Trophoblast cell (in vitro differentiated cells and primary cell): Measurements from ENCODE around the gene SSH3.

Experiments
- DNase-seq, 2 donors: peaks; one replicate each; pipeline ENCODE4 v3.0.0-alpha.2; 2016
- H2AFZ ChIP-seq: 2 replicates; pipeline ENCODE4 v1.6.1; 2013; ENCODE audit warnings: low read length, moderate library complexity, mild to moderate bottlenecking; ENCODE audit not compliant: insufficient read depth, poor library complexity
- H2AK5ac ChIP-seq: 2 replicates; pipeline ENCODE4 v1.6.1; 2013; ENCODE audit warnings: mild to moderate bottlenecking, low read length
- H2BK120ac ChIP-seq: 2 replicates; pipeline ENCODE4 v1.6.1; 2013; ENCODE audit warnings: low read length, mild to moderate bottlenecking, moderate library complexity; ENCODE audit not compliant: insufficient read depth, poor library complexity
- H2BK12ac ChIP-seq: 2 replicates; pipeline ENCODE4 v1.6.1; 2013; ENCODE audit warnings: mild to moderate bottlenecking, low read length, moderate library complexity
- H2BK5ac ChIP-seq: 2 replicates; pipeline ENCODE4 v1.6.1; 2013; ENCODE audit warnings: low read length, low read depth, moderate library complexity, mild to moderate bottlenecking; ENCODE audit not compliant: poor library complexity
- H3K14ac ChIP-seq: 2 replicates; pipeline ENCODE4 v1.6.1; 2013; ENCODE audit warnings: mild to moderate bottlenecking, low read length
- H3K18ac ChIP-seq: 2 replicates; pipeline ENCODE4 v1.6.1; 2013; ENCODE audit warnings: mild to moderate bottlenecking, low read length
- H3K23ac ChIP-seq: 2 replicates; pipeline ENCODE4 v1.6.1; 2013; ENCODE audit warnings: low read length
- H3K27ac ChIP-seq: 2 replicates; pipeline ENCODE4 v1.5.1; 2013; ENCODE audit warnings: low read depth, mild to moderate bottlenecking, inconsistent platforms, low read length, moderate library complexity
- H3K27me3 ChIP-seq: 2 replicates; pipeline ENCODE4 v1.6.1; 2013; ENCODE audit warnings: inconsistent platforms, mild to moderate bottlenecking, low read length, moderate library complexity; ENCODE audit not compliant: insufficient read depth
- H3K36me3 ChIP-seq, 2 experiments: 1 replicate in 1 of 2; 2 replicates in 1 of 2; pipeline ENCODE4 v1.6.1; 2013; ENCODE audit warnings: low read length in 2 of 2, mild to moderate bottlenecking in 2 of 2, moderate library complexity in 1 of 2; ENCODE audit not compliant: insufficient read depth in 2 of 2, control insufficient read depth in 1 of 2
- H3K4ac ChIP-seq: 2 replicates; pipeline ENCODE4 v1.6.1; 2013; ENCODE audit warnings: low read depth, mild to moderate bottlenecking, low read length, moderate library complexity
- H3K4me1 ChIP-seq, 2 experiments: 1 replicate in 1 of 2; 2 replicates in 1 of 2; pipeline ENCODE4 v1.6.1; 2013; ENCODE audit warnings: low read length in 2 of 2, mild to moderate bottlenecking in 2 of 2, moderate library complexity in 1 of 2; ENCODE audit not compliant: insufficient read depth in 2 of 2, control insufficient read depth in 1 of 2
- H3K4me2 ChIP-seq: 2 replicates; pipeline ENCODE4 v1.6.1; 2013; ENCODE audit warnings: inconsistent platforms, mild to moderate bottlenecking, low read length, moderate library complexity
- H3K4me3 ChIP-seq: 2 replicates; pipeline ENCODE4 v1.5.1; 2013; ENCODE audit warnings: mild to moderate bottlenecking, low read depth, low read length, inconsistent platforms
- H3K79me1 ChIP-seq: one replicate; pipeline ENCODE4 v1.6.1; 2013; ENCODE audit warnings: low read length
- H3K79me2 ChIP-seq: 2 replicates; pipeline ENCODE4 v1.6.1; 2013; ENCODE audit warnings: low read length, mild to moderate bottlenecking; ENCODE audit not compliant: control insufficient read depth, insufficient read depth, poor library complexity
- H3K9ac ChIP-seq: 2 replicates; pipeline ENCODE4 v1.6.1; 2013; ENCODE audit warnings: mild to moderate bottlenecking, low read length
- H3K9me3 ChIP-seq: 2 replicates; pipeline ENCODE4 v1.6.1; 2013; ENCODE audit warnings: low read depth, mild to moderate bottlenecking, control low read depth, inconsistent platforms, low read length; ENCODE audit not compliant: insufficient read depth
- H4K12ac ChIP-seq: 2 replicates; pipeline ENCODE4 v1.6.1; 2013; ENCODE audit warnings: low read depth, mild to moderate bottlenecking, low read length, moderate library complexity
- H4K8ac ChIP-seq: 2 replicates; pipeline ENCODE4 v1.6.1; 2013; ENCODE audit warnings: low read depth, mild to moderate bottlenecking, low read length, moderate library complexity
- H4K91ac ChIP-seq: one replicate; pipeline ENCODE4 v1.6.1; 2013; ENCODE audit warnings: low read depth, mild to moderate bottlenecking, low read length, moderate library complexity
- WGBS: extraction: QIAGEN DNeasy Blood & Tissue Kit; methylation state at CpG from one replicate; pipeline ENCODE4 v1.1.7; 2013; ENCODE audit warnings: missing lambda C conversion rate; ENCODE audit not compliant: insufficient read length, insufficient coverage; ENCODE audit errors: extremely low coverage; 5-methylcytosine and 5-hydroxymethylcytosine counted together

SSH3 gene

DNA sequence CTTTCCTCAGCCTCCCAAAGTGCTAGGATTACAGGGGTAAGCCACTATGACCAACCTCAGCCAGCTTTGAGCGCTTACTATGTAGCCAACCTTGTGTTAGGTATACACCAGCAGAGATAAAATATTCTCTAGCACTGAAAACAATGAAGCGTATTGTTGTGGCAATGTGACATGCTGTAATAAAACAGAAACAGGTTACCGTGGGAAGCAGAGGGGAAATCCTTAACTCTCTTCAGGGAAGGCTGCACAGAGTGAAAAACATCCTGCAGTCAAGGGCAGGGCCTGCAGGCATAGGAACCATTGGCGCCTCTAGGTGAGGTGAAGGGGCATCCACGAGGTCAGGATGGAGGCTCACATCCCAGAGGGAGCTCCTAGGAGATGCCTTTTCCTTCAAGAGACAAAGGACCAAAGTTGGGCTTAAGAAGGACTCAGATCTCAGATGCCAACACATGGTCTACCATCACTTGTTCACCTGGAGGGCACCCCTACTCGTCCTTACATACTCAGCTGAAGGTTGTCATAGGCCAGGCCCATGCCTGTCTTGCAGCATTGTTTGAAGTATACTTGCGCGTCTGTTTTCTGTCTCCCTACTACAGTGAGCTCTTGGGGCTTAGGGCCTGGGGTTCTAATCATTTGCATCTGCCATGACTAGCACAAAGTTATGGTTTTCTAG, 42.1 kb downstream of the SSH3 start:
- Histone ChIP-seq H3K14ac (no peak overlapping the region), H3K4me1 (no peaks in the 10 kb centered on the region), H3K9me3 (no peaks in the 10 kb centered on the region), H3K18ac (no peak overlapping the region), H2AFZ (no peak overlapping the region), H3K79me2 (no peaks in the 10 kb centered on the region), H3K79me1 (no peaks in the 10 kb centered on the region), H3K27ac (no peak overlapping the region), H3K4ac (no peak overlapping the region), H3K36me3 (no peaks in the 10 kb centered on the region), H3K23ac (no peak overlapping the region), H4K12ac (no peak overlapping the region), H3K27me3 (no peaks in the 10 kb centered on the region), H3K4me3 (no peak overlapping the region), H2AK5ac (no peak overlapping the region), H2BK5ac (no peak overlapping the region), H4K91ac (no peak overlapping the region), H3K9ac (no peak overlapping the region), H3K4me2 (no peak overlapping the region), H4K8ac (no peak overlapping the region), H2BK120ac (no peak overlapping the region), H2BK12ac (no peak overlapping the region)
- WGBS, result no CpG with 5 or more reads among the region's 8 CpGs
- no peak for DNase-seq

- Histone ChIP-seq H3K9ac (no peak overlapping the region), H4K12ac (no peak overlapping the region), H3K4me2 (no peak overlapping the region), H4K8ac (no peak overlapping the region), H3K79me2 (no peaks in the 10 kb centered on the region), H3K79me1 (no peaks in the 10 kb centered on the region), H3K14ac (no peak overlapping the region), H3K36me3 (no peaks in the 10 kb centered on the region), H2AFZ (no peak overlapping the region), H3K9me3 (no peaks in the 10 kb centered on the region), H3K23ac (no peak overlapping the region), H3K4me3 (no peak overlapping the region), H3K4ac (no peak overlapping the region), H2BK5ac (no peak overlapping the region), H2BK120ac (no peak overlapping the region), H3K18ac (no peak overlapping the region), H3K4me1 (no peaks in the 10 kb centered on the region), H3K27ac (no peak overlapping the region), H4K91ac (no peak overlapping the region), H3K27me3 (no peaks in the 10 kb centered on the region), H2AK5ac (no peak overlapping the region), H2BK12ac (no peak overlapping the region)
- no CpG with 5 or more reads among the region's 7 CpGs for WGBS
- peak in 1 of 2 donors; percentile 38 for DNase-seq
Measured at GRCh38 chr11:67345920-67346819, 42.8 kb downstream of the SSH3 start.

DNA sequence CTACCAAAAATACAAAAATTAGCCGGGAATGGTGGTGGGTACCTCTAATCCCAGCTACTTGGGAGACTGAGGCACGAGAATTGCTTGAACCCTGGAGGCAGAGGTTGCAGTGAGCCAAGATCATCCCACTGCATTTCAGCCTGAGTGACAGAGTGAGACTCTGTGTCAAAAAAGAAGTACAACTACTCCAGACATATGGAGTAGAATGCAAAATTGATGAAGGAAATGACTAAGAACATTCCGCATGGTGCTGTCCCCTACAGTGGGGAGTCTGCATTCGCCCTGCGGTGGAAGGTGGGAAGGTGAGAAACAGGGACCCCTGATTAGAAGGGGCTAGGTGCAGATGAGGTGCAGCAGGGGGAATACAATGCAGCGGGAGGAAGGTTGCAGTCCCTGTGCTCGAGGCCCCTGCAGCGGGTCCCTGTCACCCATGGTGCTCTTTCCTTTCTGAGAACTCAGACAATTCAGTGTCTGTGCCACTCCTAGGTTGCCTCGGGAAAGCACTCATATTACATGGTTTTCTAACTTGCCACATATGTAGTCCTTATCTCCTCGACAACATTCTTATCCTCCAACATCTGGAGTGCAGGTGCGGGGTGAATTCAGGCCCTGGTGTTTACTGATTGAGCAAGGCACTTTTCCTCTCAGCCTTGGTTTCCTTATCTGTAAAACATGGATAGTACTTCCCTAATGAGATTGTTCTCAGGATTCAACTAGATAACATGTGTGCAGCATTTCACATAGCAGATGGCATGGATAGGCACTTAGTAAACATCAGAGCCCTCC, 44.8 kb downstream of the SSH3 start:
- Histone ChIP-seq H2AK5ac (no peak overlapping the region), H3K23ac (no peak overlapping the region), H3K9ac (no peak overlapping the region), H3K14ac (no peak overlapping the region), H3K4me1 (peaks cover 6 to 7% of the 10 kb centered on the region in 2 experiments), H3K27ac (no peak overlapping the region), H4K91ac (no peak overlapping the region), H3K9me3 (no peaks in the 10 kb centered on the region), H4K8ac (no peak overlapping the region), H3K4ac (no peak overlapping the region), H3K4me3 (no peak overlapping the region), H3K18ac (no peak overlapping the region), H3K36me3 (no peaks in the 10 kb centered on the region), H2BK12ac (no peak overlapping the region), H3K79me1 (peaks cover 6% of the 10 kb centered on the region), H2BK120ac (no peak overlapping the region), H3K4me2 (no peak overlapping the region), H2AFZ (no peak overlapping the region), H3K79me2 (peaks cover 4% of the 10 kb centered on the region), H4K12ac (no peak overlapping the region), H2BK5ac (no peak overlapping the region), H3K27me3 (no peaks in the 10 kb centered on the region)
- peak; percentile 71 to 91 for DNase-seq
- no CpG with 5 or more reads among the region's 11 CpGs for WGBS

DNA sequence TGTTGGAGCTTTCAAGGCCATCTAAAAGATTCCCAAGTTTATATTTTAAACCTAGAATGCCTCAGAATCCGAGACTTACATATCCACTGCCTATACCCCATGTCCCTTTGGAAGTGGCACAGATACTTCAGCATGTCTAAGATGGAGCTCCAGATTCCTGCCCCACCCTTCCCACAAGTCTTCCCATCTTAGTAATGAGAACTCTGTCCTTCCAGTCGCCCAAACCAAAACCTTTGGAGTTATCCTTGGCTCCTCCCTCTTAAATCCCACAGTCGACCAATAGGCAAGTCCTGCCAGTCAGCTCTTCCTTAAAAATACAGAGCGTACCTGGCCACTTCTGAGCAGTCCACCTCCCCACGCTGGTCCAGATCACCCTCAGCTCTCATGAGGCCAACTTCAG, 45.7 kb downstream of the SSH3 start:
- no CpG with 5 or more reads among the region's 5 CpGs for WGBS
- no peak overlapping the region for H2BK120ac ChIP-seq
- H3K4ac ChIP-seq, result no peak overlapping the region
- no peak overlapping the region for H2AK5ac ChIP-seq
- no peak for DNase-seq
- H3K79me2 ChIP-seq, result peaks cover 7% of the 10 kb centered on the region
- no peak overlapping the region for H3K4me2 ChIP-seq
- no peak overlapping the region for H3K18ac ChIP-seq
- H3K79me1 ChIP-seq, result peaks cover 13% of the 10 kb centered on the region
- H3K4me3 ChIP-seq, result no peak overlapping the region
- H2BK5ac ChIP-seq, result no peak overlapping the region
- H2BK12ac ChIP-seq, result no peak overlapping the region
- H4K91ac ChIP-seq, result no peak overlapping the region
- no peak overlapping the region for H3K23ac ChIP-seq
- H3K36me3 ChIP-seq, result no peaks in the 10 kb centered on the region
- H2AFZ ChIP-seq, result no peak overlapping the region
- no peaks in the 10 kb centered on the region for H3K27me3 ChIP-seq
- no peak overlapping the region for H4K12ac ChIP-seq
- H3K9me3 ChIP-seq, result no peaks in the 10 kb centered on the region
- H3K4me1 ChIP-seq, result peaks cover 8 to 10% of the 10 kb centered on the region in 2 experiments
- no peak overlapping the region for H3K27ac ChIP-seq
- no peak overlapping the region for H3K14ac ChIP-seq
- no peak overlapping the region for H3K9ac ChIP-seq
- H4K8ac ChIP-seq, result no peak overlapping the region
